Measurements from ENCODE around the gene DLEC1. TPM values are rescaled to one million over a fixed set of nuclear protein-coding genes. Genes with fewer than 3 reads are reported as not detected.

The DLEC1 gene
- total and polyA plus RNA-seq, 2 experiments from 2014 or later = 0.15 TPM; not detected in 1

GRCh38 chr3:38129058-38129457, 90.0 kb downstream of the DLEC1 start:
- Histone ChIP-seq H3K4me2 (ENCODE audit: unreplicated experiment) (no peak overlapping the region), H3F3A (ENCODE audit: insufficient read depth) (no peaks in the 10 kb centered on the region), H3K9ac (no peak overlapping the region), H3K27me3 (replicated peaks; ENCODE audit: insufficient read depth) (no peaks in the 10 kb centered on the region), H4K20me1 (ENCODE audit: insufficient read depth) (no peaks in the 10 kb centered on the region; the same call in 1 of the 2 replicates), H3K4me1 (ENCODE audit: insufficient read depth) (no peaks in the 10 kb centered on the region), H3K9me3 (ENCODE audit: low read depth) (no peaks in the 10 kb centered on the region), H2AFZ (no peak overlapping the region), H3K36me3 (ENCODE audit: low read depth) (peaks cover 18% of the 10 kb centered on the region; the same call in 1 of the 2 replicates), H3K79me2 (ENCODE audit: insufficient read depth) (no peaks in the 10 kb centered on the region), H3K4me3 (no peak overlapping the region), H3K9me2 (ENCODE audit: insufficient read depth) (no peaks in the 10 kb centered on the region), H3K27ac (no peak overlapping the region)
- WGBS, 2 experiments (ENCODE audit: low coverage in 1 of 2, low lambda C conversion rate in 2 of 2, missing lambda C conversion rate in 2 of 2) = 86 to 92% methylated on average over 5 of the region's 5 CpGs
- TF ChIP-seq EZH2 (IDR thresholded peaks at IDR 0.05; ENCODE audit: insufficient read depth, poor library complexity, severe bottlenecking) (no peak), EZH2phosphoT487 (IDR thresholded peaks at IDR 0.05; ENCODE audit: insufficient read depth, low read depth) (no peak)
- DNase-seq = no peak
- in situ Hi-C loops (cut with MboI) = no loop called here

- no peak overlapping the region for H3K9ac ChIP-seq
- in situ Hi-C loops (cut with MboI) = no loop called here
Measured at GRCh38 chr3:38130631-38131065, 91.6 kb downstream of the DLEC1 start.

DNA sequence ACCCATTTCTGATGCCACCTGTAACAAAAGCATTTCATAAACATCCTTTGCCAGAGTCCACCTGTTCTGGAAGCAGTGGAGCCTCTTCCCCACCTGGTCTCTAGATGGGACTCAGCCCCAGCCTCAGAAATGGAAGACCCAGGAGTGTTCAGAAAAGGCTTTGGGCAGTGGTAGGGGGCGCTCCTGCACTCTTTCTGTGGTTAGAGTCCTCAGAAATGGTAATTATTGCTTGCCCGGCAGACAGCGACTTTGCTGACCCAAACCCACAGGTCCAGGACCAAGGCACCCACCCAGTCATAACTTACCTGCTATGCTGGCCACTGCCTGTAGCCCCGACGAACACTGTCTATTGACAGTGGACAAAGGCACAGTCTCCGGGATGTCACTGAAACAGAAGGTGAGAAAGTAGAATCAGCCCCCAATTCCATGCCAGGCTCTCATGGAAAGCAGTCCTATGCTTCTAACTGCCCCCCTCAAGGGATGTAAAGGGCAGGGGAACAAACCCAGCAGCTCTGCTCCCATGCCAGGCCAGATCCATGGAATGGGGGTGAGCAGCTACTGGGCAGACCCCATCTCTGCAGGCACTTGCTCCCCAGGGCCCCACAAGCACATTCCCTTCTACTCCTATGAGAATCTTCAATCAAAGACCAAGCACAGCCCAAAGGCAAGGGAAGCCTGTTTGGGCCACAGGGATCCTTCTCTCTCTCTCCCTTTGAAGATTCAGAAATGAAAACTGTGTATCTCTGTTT, 92.8 kb downstream of the DLEC1 start:
- H4K20me1 ChIP-seq (ENCODE audit: insufficient read depth) = no peaks in the 10 kb centered on the region; the same call in 1 of the 2 replicates
- no peaks in the 10 kb centered on the region for H3K9me3 ChIP-seq (ENCODE audit: low read depth)
- H3K4me3 ChIP-seq = no peak overlapping the region
- H3K9me2 ChIP-seq (ENCODE audit: insufficient read depth) = no peaks in the 10 kb centered on the region
- H2AFZ ChIP-seq = no peak overlapping the region
- no peak overlapping the region for H3K9ac ChIP-seq
- H3F3A ChIP-seq (ENCODE audit: insufficient read depth) = no peaks in the 10 kb centered on the region
- H3K4me2 ChIP-seq (ENCODE audit: unreplicated experiment) = no peak overlapping the region
- DNase-seq = peak; percentile 46
- no peaks in the 10 kb centered on the region for H3K27me3 ChIP-seq (replicated peaks; ENCODE audit: insufficient read depth)
- H3K79me2 ChIP-seq (ENCODE audit: insufficient read depth) = peaks cover 22% of the 10 kb centered on the region
- H3K4me1 ChIP-seq (ENCODE audit: insufficient read depth) = 0 out of 2 replicates have a peak, but pooled peaks cover 3% of the 10 kb centered on the region
- 39 to 41% methylated on average over 6 of the region's 6 CpGs for WGBS, 2 experiments (ENCODE audit: low coverage in 1 of 2, low lambda C conversion rate in 2 of 2, missing lambda C conversion rate in 2 of 2)
- H3K36me3 ChIP-seq (ENCODE audit: low read depth) = peaks cover 7% of the 10 kb centered on the region; the same call in 1 of the 2 replicates
- in situ Hi-C loops (cut with MboI) = no loop called here
- TF ChIP-seq EZH2phosphoT487 (IDR thresholded peaks at IDR 0.05; ENCODE audit: insufficient read depth, low read depth) (no peak), EZH2 (IDR thresholded peaks at IDR 0.05; ENCODE audit: insufficient read depth, poor library complexity, severe bottlenecking) (no peak)
- H3K27ac ChIP-seq = no peak overlapping the region

More at GRCh38 chr3:38130631-38131065, 91.6 kb downstream of the DLEC1 start:
- Histone ChIP-seq H3K9me3 (ENCODE audit: low read depth) (no peaks in the 10 kb centered on the region), H3K27me3 (replicated peaks; ENCODE audit: insufficient read depth) (no peaks in the 10 kb centered on the region), H2AFZ (no peak overlapping the region), H3K36me3 (ENCODE audit: low read depth) (peaks cover 7% of the 10 kb centered on the region; the same call in 1 of the 2 replicates), H3K79me2 (ENCODE audit: insufficient read depth) (peaks cover 11% of the 10 kb centered on the region), H3K4me3 (no peak overlapping the region), H3F3A (ENCODE audit: insufficient read depth) (no peaks in the 10 kb centered on the region), H3K27ac (no peak overlapping the region), H4K20me1 (ENCODE audit: insufficient read depth) (no peaks in the 10 kb centered on the region; the same call in 1 of the 2 replicates), H3K9me2 (ENCODE audit: insufficient read depth) (no peaks in the 10 kb centered on the region), H3K4me2 (ENCODE audit: unreplicated experiment) (no peak overlapping the region), H3K4me1 (ENCODE audit: insufficient read depth) (0 out of 2 replicates have a peak, but pooled peaks cover under 1% of the 10 kb centered on the region)
- 75 to 83% methylated on average over 3 of the region's 3 CpGs for WGBS, 2 experiments (ENCODE audit: low coverage in 1 of 2, low lambda C conversion rate in 2 of 2, missing lambda C conversion rate in 2 of 2)
- TF ChIP-seq EZH2phosphoT487 (IDR thresholded peaks at IDR 0.05; ENCODE audit: insufficient read depth, low read depth) (no peak), EZH2 (IDR thresholded peaks at IDR 0.05; ENCODE audit: insufficient read depth, poor library complexity, severe bottlenecking) (no peak)
- no peak for DNase-seq

DNA sequence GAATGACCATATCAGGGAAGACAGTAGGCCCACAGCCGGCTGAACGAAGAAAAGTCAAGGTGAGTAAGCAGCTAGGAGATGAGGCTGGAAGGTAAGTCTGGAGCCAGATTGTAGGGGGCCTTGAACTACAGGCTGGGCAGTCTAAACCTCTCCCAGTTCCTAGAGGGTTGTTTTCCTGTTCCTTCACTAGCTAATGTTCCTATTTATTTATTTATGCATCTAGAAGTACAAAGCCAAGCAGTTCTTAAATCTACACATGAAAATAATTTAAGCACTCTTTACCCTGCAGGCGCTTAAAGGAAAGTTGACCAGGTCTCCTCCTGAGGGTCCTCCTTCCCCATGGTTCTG, 94.2 kb downstream of the DLEC1 start:
- Histone ChIP-seq H2AFZ (no peak overlapping the region), H3F3A (ENCODE audit: insufficient read depth) (0 out of 2 replicates have a peak, but pooled peaks cover 8% of the 10 kb centered on the region), H3K36me3 (ENCODE audit: low read depth) (no peaks in the 10 kb centered on the region; the same call in 1 of the 2 replicates), H3K9me3 (ENCODE audit: low read depth) (no peaks in the 10 kb centered on the region), H3K9me2 (ENCODE audit: insufficient read depth) (no peaks in the 10 kb centered on the region), H3K79me2 (ENCODE audit: insufficient read depth) (peaks cover 23% of the 10 kb centered on the region), H3K27me3 (replicated peaks; ENCODE audit: insufficient read depth) (no peaks in the 10 kb centered on the region), H3K4me3 (no peak overlapping the region), H3K4me2 (ENCODE audit: unreplicated experiment) (no peak overlapping the region), H3K4me1 (ENCODE audit: insufficient read depth) (peaks cover 10% of the 10 kb centered on the region; the same call in 1 of the 2 replicates), H3K27ac (no peak overlapping the region), H3K9ac (no peak overlapping the region), H4K20me1 (ENCODE audit: insufficient read depth) (no peaks in the 10 kb centered on the region)
- in situ Hi-C loops (cut with MboI) = no loop called here
- TF ChIP-seq EZH2 (IDR thresholded peaks at IDR 0.05; ENCODE audit: insufficient read depth, poor library complexity, severe bottlenecking) = no peak
- TF ChIP-seq EZH2phosphoT487 (IDR thresholded peaks at IDR 0.05; ENCODE audit: insufficient read depth, low read depth) = no peak
- 96% methylated on average over 3 of the region's 3 CpGs for WGBS, 2 experiments (ENCODE audit: low coverage in 1 of 2, low lambda C conversion rate in 2 of 2, missing lambda C conversion rate in 2 of 2)
- DNase-seq = no peak
